ENCODE results near the gene ZC3HAV1.

DNA sequence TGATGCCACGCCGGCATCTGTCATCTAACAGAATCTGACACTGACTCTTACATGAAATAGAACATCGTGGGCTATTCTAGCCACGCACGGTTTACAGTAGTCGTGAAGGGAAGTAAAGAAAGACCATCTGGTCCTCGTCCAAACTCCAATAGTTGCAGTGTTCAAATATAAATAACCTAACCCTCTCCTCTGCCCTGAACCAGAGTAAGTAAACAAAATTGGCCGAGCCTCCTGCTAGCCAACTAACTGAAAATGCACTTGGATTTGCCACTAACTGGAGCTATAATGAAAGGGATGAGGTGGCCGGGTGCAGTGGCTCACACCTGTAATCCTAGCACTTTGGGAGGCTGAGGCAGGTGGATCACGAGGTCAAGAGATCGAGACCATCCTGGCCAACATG, 44.2 kb downstream of the ZC3HAV1 start:
- no peak for TF ChIP-seq ZNF274 (IDR thresholded peaks at IDR 0.05; ENCODE audit: low read depth, low read length)
- TF ChIP-seq YY1 (IDR thresholded peaks at IDR 0.05; ENCODE audit: insufficient read depth, insufficient read length) = no peak
- TF ChIP-seq SUZ12 (IDR thresholded peaks at IDR 0.05; ENCODE audit: extremely low read depth, insufficient read depth, insufficient read length) = no peak
